RKO (cell line): ENCODE data around the gene SH3GLB2.
"Not testable (repeated sequence)": the region's sequence is repeated elsewhere in the genome, so short reads cannot be mapped to it uniquely, and the experiment has no call there.

Experiments used
- DNase-seq: peaks from one replicate; pipeline ENCODE4 v3.0.0-alpha.2; 2016; ENCODE audit warnings: low spot score

The SH3GLB2 gene

DNA sequence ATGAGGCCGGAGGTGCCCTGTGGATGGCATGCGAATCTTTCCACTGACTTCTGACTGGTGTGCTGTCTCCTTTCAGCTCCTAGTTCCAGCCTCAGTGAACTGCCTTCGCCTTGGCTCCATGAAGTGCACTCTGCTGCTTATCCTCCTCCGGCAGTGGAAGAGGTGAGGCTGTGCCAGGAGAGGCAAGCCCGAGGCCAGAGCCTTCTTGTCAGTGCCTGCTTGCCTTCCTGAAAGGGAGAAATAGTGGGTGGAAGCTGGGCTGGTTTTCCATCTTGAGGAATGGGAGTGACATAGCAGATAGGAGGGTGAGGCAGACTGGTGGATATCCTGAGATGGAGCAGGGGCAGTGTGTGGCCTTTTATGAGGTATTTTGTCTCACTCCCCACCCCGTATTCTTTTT, 29.7 kb downstream of the SH3GLB2 start:
- no peak for DNase-seq

DNA sequence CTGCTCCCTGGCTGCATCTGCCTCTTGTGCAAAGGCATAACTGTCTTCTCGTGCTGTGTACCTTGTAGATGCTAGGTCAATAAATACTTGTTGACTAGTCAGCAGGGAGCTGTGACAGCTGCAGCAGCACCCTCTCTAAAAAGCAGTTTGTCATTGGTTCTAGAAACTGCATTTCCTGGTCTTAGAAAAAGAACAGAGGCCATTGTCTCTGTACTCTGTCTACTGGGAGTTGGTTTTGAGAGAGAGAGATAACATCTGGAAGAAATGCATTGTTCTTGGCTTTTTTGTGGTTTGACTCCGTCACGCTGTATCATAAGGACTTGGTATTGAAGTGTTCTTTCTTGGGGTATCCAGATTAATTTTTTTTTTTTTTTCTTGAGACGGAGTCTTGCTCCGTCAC, 32.3 kb downstream of the SH3GLB2 start:
- no peak for DNase-seq

DNA sequence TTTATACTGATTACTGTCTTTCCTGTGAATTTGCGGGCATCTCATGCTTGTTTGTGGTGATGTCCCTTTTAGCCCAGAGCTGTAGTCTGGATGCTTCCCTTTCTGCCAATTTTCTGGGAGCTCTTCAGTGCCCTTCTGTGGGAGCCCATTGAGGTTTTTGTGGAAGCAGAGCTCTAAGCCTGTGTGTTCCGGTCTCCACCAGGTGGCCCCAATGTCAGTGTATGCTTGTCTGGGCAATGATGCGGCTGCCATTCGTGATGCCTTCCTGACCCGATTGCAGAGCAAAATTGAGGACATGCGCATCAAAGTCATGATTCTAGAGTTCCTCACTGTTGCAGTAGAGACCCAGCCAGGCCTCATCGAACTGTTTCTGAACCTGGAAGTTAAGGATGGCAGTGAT, 35.1 kb downstream of the SH3GLB2 start:
- DNase-seq, result peak; percentile 58

DNA sequence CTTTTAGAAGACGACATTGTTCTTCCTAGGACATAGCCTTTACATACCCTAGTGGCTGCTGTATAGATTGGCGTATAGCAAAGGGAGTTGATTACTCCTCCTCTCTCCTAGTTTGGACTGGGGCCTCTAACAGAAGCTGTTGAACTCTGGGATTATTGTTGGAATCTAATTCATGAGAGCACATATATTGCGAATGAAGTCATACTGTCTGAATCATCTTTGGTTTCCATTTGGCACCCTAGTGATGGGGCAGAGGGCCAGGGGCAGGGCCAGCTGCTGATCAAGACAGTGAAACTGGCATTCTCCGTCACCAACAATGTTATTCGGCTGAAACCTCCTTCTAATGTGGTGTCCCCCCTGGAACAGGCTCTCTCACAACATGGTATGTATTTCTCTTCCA, 40.3 kb downstream of the SH3GLB2 start:
- DNase-seq, result peak; percentile 73

DNA sequence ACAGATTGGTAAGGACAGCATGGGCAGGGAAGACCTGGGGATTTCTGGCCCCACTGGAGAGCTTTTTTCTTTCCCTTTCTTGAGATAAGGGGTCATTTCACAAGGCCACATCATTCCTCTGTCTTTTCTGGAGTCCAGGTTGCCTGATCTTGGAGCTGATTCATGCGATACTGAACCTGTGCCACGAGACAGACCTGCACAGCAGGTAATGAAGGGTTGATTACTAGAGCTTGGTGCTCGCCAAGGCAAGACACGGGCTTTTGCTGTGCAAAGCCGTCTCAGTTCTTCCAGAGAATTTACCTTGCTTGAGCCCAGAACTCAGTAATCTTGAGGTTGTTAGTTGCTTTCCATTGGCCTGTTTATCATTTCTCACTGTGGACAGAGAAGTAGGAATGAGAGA, 41.5 kb downstream of the SH3GLB2 start:
- DNase-seq, result no peak

DNA sequence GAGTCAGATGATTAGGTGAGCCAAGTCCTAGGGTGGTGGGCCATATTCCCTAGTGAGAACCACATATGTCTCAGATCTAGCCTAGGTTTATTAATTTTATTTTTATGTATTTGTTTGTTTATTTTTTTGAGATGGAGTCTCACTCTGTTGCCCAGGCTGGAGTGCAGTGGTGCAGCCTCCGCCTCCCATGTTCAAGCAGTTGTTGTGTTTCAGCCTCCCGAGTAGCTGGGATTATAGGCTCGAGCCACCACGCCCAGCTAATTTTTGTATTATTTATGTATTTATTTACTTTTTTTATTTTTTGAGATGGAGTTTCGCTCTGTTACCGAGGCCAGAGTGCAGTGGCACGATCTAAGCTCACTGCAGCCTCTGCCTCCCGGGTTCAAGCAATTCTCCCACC, 44.6 kb downstream of the SH3GLB2 start:
- DNase-seq, result no peak

DNA sequence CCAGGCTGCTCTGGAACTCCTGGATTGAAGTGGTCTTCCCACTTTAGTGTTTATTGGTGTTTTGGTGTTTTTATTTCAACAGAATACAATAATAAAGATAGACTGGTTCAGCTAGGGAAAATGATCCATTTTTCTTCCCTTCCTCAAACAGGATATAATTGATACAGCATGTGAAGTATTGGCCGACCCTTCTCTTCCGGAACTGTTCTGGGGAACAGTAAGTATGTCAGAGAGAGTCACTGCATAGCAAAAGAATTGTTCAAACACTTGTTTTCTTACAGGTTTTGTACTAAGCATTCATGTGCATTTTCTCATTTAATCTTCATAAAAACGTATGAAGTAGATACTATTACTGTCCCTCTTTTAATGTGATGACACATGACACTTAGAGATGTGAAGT, 49.0 kb downstream of the SH3GLB2 start:
- DNase-seq, result no peak

DNA sequence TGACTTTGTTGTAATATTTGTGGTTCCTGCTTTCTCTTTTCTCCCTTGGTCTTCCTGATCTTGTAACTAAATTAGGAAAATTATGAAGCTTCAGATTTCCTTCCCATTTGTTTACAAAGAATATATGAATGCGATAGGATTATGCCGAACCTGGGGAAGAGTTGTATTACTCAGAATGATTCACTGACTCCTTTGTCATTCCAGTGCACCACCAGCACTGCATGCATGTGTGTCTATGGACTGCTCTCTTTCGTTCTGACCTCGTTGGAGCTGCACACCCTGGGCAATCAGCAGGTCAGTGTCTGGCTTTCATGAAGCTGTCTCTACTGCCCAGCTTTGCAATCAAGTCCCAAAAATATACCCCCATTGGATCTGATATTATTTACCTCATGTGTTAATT, 55.2 kb downstream of the SH3GLB2 start:
- peak; percentile 78 for DNase-seq

DNA sequence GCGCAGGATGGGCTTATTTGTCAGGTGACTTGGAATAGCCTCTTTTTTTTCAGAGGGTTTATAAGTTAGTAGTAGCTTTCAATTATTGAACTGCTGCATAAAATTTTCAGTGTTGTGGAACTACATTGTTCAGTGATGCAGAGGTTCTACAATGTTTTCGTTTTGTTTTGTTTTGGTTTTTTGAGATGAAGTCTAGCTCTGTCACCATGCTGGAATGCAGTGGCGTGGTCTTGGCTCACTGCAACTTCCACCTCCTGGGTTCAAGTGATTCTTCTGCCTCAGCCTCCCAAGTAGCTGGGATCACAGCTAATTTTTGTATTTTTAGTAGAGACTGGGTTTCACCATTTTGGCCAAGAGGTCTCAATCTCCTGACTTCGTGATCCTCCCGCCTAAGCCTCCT, 58.6 kb downstream of the SH3GLB2 start:
- DNase-seq, result no peak

DNA sequence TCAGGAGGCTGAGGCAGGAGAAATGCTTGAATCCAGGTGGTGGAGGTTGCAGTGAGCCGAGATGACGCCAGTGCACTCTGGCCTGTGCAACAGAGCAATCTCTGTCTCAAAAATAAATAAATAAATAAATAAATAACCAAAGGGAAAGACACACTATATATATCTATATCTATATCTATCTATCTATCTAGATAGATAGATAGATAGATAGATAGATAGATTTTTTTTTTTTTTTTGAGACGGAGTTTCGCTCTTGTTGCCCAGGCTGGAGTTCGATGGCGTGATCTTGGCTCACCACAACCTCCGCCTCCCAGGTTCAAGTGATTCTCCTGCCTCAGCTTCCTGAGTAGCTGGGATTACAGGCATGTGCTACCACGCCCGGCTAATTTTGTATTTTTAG, 66.7 kb downstream of the SH3GLB2 start:
- not testable (repeated sequence) for DNase-seq
